DOHH2 (cell line): ENCODE data around the gene PSENEN.

ENCODE experiments used
- H3F3A ChIP-seq: fragments of 200-600 bp; sonication (generic), shearing (Covaris generic); 2 replicates; pipeline ENCODE4 v1.6.0; 2016; ENCODE audit warnings: antibody characterized with exemption, mild to moderate bottlenecking; ENCODE audit not compliant: control insufficient read depth, insufficient read depth
- H3K27ac ChIP-seq: fragments of 200-600 bp; sonication (generic); 2 replicates; pipeline ENCODE4 v1.5.1; 2014; ENCODE audit warnings: low read depth, mild to moderate bottlenecking, low read length, moderate library complexity
- H3K27me3 ChIP-seq: fragments of 200-600 bp; sonication (generic); 2 replicates; pipeline ENCODE4 v1.6.1; 2014; ENCODE audit warnings: mild to moderate bottlenecking, low read length, mixed read lengths; ENCODE audit not compliant: control insufficient read depth
- H3K36me3 ChIP-seq: fragments of 200-600 bp; sonication (generic); 2 replicates; pipeline ENCODE4 v1.6.1; 2014; ENCODE audit warnings: mild to moderate bottlenecking, low read length, moderate library complexity, mixed read lengths; ENCODE audit not compliant: control insufficient read depth
- H3K4me1 ChIP-seq: fragments of 200-600 bp; sonication (generic); 2 replicates; pipeline ENCODE4 v1.6.1; 2014; ENCODE audit warnings: mild to moderate bottlenecking, low read length, mixed read lengths; ENCODE audit not compliant: control insufficient read depth
- H3K4me2 ChIP-seq: fragments of 200-600 bp; sonication (generic); 2 replicates; pipeline ENCODE4 v1.6.0; 2014; ENCODE audit warnings: mild to moderate bottlenecking, low read length, moderate library complexity
- H3K4me3 ChIP-seq: fragments of 200-600 bp; sonication (generic); 2 replicates; pipeline ENCODE4 v1.5.1; 2014; ENCODE audit warnings: mild to moderate bottlenecking, low read length, mixed read lengths
- H3K79me2 ChIP-seq: fragments of 200-600 bp; sonication (generic); 2 replicates; pipeline ENCODE4 v1.6.1; 2014; ENCODE audit warnings: mild to moderate bottlenecking, low read length, mixed read lengths; ENCODE audit not compliant: control insufficient read depth
- H3K9me2 ChIP-seq: fragments of 200-600 bp; sonication (generic); replicated peaks from 2 replicates; pipeline ENCODE4 v1.6.1; 2014; ENCODE audit warnings: mild to moderate bottlenecking, low read length, mixed read lengths; ENCODE audit not compliant: control insufficient read depth
- H3K9me3 ChIP-seq: fragments of 200-600 bp; sonication (generic); 2 replicates; pipeline ENCODE4 v1.6.1; 2014; ENCODE audit warnings: antibody characterized with exemption, low read length, mixed read lengths; ENCODE audit not compliant: control insufficient read depth, insufficient read depth
- H4K20me1 ChIP-seq: fragments of 200-600 bp; sonication (generic); 2 replicates; pipeline ENCODE4 v1.6.0; 2014; ENCODE audit warnings: low read depth, mild to moderate bottlenecking, antibody characterized with exemption, low read length, moderate library complexity; ENCODE audit not compliant: control insufficient read depth, insufficient read depth
- CTCF ChIP-seq: fragments of 200-600 bp; sonication (generic); IDR thresholded peaks from one replicate; pipeline ENCODE4 v1.5.1; 2014; ENCODE audit warnings: antibody characterized with exemption, mild to moderate bottlenecking, low read depth, low read length; ENCODE audit not compliant: poor library complexity, severe bottlenecking
- EZH2phosphoT487 ChIP-seq: fragments of 200-600 bp; sonication (generic); IDR thresholded peaks from 2 replicates; pipeline ENCODE4 v1.6.1; 2017; ENCODE audit warnings: borderline replicate concordance, mild to moderate bottlenecking, antibody characterized with exemption, low read length, moderate library complexity, mixed read lengths

The PSENEN gene

DNA sequence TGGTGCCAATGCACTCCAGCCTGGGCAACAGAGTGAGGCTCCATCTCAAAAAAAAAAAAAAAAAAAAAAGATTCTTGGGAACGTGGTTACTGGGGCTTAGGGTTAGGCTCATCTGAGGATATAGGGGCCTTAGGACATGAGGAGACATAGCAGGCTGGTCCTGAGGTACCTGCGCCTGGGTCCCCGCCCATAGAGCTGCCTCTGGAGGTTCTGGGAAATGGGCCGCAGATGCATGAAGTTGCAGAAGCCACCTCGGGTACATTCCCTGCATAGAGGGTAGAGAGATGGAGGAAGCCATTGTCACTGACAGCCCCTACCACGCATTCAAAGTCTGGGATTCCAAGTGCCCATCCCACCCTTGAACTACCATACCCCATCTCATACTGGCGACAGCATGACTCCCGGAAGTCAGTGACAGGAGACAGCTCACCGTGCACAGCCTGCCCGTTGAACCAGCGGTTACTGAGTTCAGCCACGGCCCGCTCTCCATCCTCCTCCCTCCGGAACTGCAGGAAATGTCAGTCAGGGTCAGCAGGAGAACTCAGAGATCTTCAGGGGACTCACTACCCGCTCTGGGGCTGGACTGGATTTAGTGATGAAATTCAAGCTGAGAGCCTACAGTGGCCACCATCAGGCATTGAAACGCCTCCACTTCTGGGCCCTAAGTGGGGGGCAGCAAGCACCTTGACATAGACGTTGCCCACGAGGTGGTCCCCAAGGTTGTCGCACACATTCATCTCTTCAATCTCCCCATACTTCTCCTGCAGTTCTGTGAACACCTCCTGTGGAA, 1.6 kb upstream of the PSENEN start:
- H3K36me3 ChIP-seq, result peaks cover 12% of the 10 kb centered on the region
- H4K20me1 ChIP-seq, result no peaks in the 10 kb centered on the region
- H3K27me3 ChIP-seq, result no peaks in the 10 kb centered on the region
- TF ChIP-seq EZH2phosphoT487 (no peak), CTCF (no peak)
- peaks cover 2% of the 10 kb centered on the region for H3F3A ChIP-seq
- H3K4me1 ChIP-seq, result peaks cover 47% of the 10 kb centered on the region
- H3K9me3 ChIP-seq, result peaks cover 5% of the 10 kb centered on the region; the same call in 1 of the 2 replicates
- H3K9me2 ChIP-seq, result no peaks in the 10 kb centered on the region
- H3K4me3 ChIP-seq, result peak overlapping the region; percentile 92
- H3K79me2 ChIP-seq, result peaks cover 10% of the 10 kb centered on the region
- no peak overlapping the region for H3K27ac ChIP-seq
- H3K4me2 ChIP-seq, result peak overlapping the region; percentile 77

GRCh38 chr19:35744430-35745327, 772 bp upstream of the PSENEN start:
- peaks cover 8% of the 10 kb centered on the region; the same call in 1 of the 2 replicates for H3K36me3 ChIP-seq
- H3K4me2 ChIP-seq, result peak overlapping the region; percentile 77
- TF ChIP-seq CTCF (peak; percentile 52), EZH2phosphoT487 (no peak)
- H3K27ac ChIP-seq, result peak overlapping the region; percentile 86
- H3K9me2 ChIP-seq, result no peaks in the 10 kb centered on the region
- H3K4me3 ChIP-seq, result peak overlapping the region; percentile 92
- peaks cover 49% of the 10 kb centered on the region for H3K4me1 ChIP-seq
- H3F3A ChIP-seq, result no peaks in the 10 kb centered on the region
- peaks cover 14% of the 10 kb centered on the region for H3K79me2 ChIP-seq
- H3K9me3 ChIP-seq, result peaks cover 5% of the 10 kb centered on the region; the same call in 1 of the 2 replicates
- H4K20me1 ChIP-seq, result no peaks in the 10 kb centered on the region
- H3K27me3 ChIP-seq, result no peaks in the 10 kb centered on the region

DNA sequence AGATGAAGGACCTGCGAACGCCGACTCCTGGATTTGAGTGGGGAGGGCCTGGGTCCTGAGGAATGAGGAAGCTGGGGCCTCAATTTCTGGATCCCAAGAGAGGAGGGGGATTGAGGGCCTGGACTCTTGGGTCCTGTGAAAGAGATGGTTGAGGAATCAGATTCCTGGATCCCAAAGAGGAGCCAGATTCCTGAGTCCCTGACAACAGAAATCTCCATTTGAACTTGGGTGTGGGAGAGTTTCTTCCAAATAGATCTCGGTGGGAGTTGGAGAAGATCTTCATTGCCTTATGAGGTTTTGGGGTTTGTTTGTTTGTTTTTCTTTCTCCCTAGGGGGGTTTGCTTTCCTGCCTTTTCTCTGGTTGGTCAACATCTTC, 624 bp downstream of the PSENEN start:
- H3K4me2 ChIP-seq, result peak overlapping the region; percentile 86
- H3K79me2 ChIP-seq, result peaks cover 14% of the 10 kb centered on the region
- H3K9me2 ChIP-seq, result no peaks in the 10 kb centered on the region
- H3K4me1 ChIP-seq, result peaks cover 49% of the 10 kb centered on the region
- H3K36me3 ChIP-seq, result peaks cover 8% of the 10 kb centered on the region; the same call in 1 of the 2 replicates
- peaks cover 5% of the 10 kb centered on the region; the same call in 1 of the 2 replicates for H3K9me3 ChIP-seq
- H3F3A ChIP-seq, result no peaks in the 10 kb centered on the region
- no peaks in the 10 kb centered on the region for H4K20me1 ChIP-seq
- peak overlapping the region; percentile 92 for H3K4me3 ChIP-seq
- H3K27me3 ChIP-seq, result no peaks in the 10 kb centered on the region
- H3K27ac ChIP-seq, result peak overlapping the region; percentile 32; the same call in 1 of the 2 replicates
- TF ChIP-seq EZH2phosphoT487, result no peak
